GM21528 (cell line): ENCODE results near the gene SETX.
A peak's percentile ranks its signal among the peaks of the same experiment; 100 is the strongest.
"Not testable (repeated sequence)": the region's sequence is repeated elsewhere in the genome, so short reads cannot be mapped to it uniquely, and the experiment has no call there.

Experiments used
- ATAC-seq: cut with Tn5 transposase; IDR thresholded peaks from one replicate; pipeline ENCODE4 v1.9.1; 2021; ENCODE audit warnings: mild to moderate bottlenecking, moderate library complexity; ENCODE audit not compliant: unreplicated experiment, low FRiP score

SETX gene, protein sequence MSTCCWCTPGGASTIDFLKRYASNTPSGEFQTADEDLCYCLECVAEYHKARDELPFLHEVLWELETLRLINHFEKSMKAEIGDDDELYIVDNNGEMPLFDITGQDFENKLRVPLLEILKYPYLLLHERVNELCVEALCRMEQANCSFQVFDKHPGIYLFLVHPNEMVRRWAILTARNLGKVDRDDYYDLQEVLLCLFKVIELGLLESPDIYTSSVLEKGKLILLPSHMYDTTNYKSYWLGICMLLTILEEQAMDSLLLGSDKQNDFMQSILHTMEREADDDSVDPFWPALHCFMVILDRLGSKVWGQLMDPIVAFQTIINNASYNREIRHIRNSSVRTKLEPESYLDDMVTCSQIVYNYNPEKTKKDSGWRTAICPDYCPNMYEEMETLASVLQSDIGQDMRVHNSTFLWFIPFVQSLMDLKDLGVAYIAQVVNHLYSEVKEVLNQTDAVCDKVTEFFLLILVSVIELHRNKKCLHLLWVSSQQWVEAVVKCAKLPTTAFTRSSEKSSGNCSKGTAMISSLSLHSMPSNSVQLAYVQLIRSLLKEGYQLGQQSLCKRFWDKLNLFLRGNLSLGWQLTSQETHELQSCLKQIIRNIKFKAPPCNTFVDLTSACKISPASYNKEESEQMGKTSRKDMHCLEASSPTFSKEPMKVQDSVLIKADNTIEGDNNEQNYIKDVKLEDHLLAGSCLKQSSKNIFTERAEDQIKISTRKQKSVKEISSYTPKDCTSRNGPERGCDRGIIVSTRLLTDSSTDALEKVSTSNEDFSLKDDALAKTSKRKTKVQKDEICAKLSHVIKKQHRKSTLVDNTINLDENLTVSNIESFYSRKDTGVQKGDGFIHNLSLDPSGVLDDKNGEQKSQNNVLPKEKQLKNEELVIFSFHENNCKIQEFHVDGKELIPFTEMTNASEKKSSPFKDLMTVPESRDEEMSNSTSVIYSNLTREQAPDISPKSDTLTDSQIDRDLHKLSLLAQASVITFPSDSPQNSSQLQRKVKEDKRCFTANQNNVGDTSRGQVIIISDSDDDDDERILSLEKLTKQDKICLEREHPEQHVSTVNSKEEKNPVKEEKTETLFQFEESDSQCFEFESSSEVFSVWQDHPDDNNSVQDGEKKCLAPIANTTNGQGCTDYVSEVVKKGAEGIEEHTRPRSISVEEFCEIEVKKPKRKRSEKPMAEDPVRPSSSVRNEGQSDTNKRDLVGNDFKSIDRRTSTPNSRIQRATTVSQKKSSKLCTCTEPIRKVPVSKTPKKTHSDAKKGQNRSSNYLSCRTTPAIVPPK (N-terminal part only)

DNA sequence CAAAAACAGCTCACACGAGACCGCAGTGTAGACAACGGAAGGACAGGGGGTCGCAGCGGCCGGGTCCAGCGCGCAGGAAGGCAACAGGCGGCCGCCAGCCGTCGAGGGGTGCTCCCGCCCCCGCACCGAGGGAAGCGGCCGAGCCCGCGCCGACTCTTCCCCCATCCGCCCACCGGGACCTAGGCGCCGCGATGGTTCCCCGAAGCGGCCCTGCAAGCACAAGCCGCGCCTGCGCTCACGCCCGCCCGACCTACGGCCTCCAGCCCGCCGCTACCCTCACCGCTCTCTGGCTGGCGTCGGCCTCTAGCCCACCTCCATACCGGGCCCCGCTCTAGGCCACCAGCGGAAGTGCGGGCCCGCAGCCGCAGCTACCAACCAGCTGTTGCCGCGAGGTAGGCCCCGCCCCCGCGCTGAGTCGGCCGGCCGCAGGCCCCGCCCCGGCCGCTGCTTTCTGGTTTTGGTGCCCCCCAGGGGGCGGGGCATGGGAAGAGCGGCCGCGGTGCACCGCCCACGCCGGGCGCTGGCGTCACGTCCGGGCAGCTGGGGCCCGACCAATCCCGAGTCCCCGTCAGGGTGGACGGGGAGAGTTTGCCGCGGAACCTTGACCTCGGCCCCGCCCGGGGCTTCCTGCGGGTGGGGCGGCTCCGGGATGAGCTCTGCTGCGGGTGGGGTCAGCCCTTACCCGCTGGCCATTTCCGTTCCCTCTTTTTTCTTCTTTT lies at the start of gene SETX:
Gene SETX (minus strand): TSS at position 350 of the 719 bp plus-strand sequence. CDS start 5,558 bp downstream, outside the sequence.
- ATAC-seq: peak; percentile 80

DNA sequence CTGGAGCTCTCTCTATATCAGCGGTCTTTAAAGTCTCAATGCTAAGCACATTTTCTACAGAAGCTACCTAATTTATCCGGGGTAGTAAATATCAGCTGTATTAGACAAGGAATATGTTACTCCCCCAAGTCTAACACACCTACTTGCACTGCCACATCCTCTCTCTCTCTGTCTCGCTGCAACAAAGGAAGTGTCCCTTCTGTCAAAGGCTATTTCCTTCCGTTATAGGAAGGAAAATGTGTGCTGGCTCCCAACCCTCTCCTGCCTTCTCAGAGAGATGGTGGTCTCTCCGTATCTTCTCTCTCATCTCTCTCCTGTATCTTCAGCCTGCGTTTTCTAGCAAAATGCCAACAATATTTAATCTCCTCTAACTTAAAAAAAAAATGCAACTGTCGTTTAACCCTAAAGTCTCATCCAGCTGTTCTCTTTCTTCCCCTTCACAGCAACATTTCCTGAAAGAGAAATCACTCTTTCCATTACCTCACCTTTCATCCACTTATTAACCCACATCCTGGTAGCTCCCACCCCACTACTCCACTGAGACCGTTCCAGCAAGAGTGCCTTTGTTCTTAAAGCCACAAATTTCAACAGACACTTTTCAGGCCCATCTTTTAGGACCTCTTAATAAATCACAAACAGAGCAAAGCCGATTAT lies 49.6 kb upstream of the SETX start:
- ATAC-seq: no peak

DNA sequence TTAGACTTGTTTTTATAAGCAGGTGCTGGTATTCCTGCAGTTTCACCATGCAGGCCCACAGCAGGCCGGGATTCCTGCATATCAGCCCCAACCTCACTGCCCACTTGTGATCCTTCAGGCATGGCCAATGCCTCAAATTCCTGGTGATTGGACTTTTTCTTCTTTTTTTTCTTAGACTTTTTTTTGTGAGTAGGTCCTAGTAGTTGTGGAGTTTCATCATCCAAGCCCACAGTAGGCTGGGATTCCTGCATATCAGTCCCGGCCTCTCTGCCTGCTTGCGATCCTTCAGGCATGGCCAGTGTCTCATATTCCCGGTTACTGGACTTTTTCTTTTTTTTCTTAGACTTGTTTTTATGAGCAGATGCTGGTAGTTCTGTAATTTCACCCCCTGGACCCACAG lies 47.0 kb upstream of the SETX start:
- ATAC-seq: no peak

DNA sequence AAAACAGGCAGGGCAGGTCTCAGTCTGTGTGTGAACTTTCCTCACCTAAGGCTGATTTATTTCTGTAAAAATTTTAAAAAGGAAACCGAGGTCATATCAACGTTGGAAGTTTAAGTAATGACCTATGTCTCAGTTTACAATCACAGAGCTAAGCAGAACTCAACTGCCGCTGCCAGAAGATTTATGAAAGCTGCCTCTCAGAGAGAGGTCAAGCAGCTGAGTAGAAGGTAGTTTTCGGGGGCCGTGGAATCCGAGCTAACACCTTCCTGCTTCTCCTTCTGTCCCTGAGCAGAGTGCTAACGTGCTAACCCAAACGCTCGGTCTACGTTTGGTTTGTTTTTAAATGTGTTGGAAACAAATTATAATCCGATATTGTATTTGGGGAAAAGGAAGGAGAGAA lies 40.8 kb upstream of the SETX start:
- ATAC-seq: no peak

DNA sequence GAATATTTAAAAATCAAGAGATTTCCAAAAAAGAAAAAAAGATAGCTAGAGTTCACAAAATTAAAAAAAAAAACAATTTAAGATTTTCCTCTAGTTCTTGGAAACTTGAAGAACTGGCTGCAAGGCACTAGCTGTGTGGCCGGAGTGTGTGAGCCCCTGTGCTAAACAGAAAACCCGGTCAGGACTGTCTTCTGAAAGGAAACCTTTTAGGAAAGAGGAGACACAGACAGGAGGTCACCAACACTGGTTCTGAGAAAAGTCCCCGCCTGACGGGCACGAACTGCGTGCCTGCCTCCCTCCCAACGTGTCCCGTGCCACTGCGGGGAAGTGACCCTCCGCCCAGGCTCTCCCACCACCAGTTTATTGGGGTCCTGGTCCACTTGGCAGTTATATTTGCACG lies 36.7 kb upstream of the SETX start:
- ATAC-seq: no peak

DNA sequence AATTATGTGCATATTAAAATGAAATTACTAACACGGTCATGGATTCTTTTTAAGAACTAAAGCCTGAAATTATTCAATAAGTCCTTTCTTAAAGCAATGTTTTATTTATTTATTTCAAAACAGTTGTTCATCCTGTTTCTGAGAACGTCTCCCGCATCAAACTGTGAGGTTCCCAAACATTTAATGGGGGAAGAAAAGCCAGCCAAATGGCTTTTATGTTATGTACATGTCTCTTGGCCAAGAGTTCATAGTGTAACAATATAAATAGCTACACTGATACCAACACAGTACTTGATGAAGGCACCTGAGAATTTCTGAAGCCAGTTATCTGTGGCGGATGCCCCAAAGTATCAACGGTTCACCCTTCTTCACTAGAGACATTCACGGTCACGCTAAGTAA lies 36.2 kb upstream of the SETX start:
- ATAC-seq: no peak

DNA sequence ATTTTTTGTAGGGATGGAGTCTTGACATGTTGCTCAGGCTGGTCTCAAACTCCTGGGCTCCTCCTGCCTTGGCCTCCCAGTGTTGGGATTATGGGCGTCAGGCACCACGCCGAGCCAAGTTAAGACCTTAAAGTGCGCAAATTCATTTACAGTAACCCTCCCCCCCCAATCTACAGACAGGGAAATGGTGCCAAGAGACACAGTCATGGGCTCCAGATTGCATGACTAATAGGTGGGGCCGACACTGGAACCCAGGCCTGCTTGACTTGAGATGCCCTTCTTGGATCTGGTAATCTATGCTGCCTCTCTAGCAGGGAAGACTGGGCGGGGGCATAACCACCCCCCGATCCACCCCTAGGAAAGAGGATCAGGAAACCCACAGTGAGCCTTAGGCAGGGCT lies 32.3 kb upstream of the SETX start:
- ATAC-seq: no peak

DNA sequence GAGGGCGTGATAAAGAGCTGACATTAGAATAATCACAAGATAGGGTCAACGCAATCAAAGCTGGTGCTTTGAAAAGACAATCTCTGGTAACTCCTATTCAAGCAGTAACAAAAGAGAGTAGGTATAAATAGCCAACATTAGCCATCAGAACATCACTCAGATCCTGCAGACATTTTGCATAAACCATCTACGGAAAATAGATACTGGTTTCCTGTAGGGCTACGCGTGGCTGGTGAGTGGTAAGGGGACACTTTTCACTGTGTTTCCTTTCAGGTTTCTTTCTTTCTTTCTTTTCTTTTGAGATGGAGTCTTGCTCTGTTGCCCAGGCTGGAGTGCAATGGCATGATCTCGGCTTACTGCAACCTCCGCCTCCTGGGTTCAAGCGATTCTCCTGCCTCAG lies 29.6 kb upstream of the SETX start:
- no peak for ATAC-seq

DNA sequence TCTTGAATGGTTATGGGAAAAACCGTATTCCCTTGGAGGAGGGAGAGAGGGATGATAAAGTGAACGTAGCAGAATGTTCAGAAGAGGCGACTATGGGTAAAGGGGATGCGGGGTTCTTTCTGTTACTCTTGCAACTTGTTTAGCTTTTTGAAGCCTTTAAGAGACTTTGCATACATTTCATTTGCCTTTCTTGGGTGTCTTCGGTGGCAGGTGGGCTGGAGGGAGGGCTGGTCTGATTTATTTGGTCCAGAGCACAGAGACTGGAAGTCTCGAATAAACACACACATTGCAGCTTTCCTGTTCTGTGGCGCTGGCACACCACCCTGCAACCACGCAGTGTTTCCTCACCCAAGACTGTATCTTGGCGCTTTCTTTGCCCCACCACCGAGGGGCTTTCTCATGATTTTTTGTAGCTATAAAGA lies 28.7 kb upstream of the SETX start:
- no peak for ATAC-seq

DNA sequence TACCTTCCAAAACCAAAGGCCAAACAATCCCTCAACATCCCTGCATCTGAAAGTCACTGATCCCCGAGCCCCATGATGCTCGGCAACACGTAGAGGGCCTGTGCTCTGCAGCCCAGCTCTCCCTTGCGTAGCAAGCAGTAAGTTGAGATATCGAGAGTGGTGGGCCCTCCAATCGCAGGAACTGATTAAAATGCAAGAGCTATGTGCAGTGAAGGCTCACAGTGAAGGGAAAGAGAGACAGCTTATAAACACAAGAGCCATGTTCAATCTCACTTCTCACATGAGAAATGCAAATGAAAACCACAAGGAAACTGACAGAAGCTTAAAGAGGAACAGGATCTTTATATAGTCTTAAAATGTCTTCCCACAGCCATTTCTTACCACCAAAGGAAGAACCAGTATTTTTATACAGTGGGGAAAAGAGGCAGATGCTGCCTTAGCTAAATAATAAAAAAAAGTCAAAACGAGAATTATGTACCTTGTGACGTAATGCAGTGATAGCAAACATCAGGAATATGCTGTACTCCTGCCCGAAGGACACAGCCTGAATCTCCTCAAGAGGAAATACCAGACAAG lies 27.3 kb upstream of the SETX start:
- ATAC-seq: peak; percentile 65

DNA sequence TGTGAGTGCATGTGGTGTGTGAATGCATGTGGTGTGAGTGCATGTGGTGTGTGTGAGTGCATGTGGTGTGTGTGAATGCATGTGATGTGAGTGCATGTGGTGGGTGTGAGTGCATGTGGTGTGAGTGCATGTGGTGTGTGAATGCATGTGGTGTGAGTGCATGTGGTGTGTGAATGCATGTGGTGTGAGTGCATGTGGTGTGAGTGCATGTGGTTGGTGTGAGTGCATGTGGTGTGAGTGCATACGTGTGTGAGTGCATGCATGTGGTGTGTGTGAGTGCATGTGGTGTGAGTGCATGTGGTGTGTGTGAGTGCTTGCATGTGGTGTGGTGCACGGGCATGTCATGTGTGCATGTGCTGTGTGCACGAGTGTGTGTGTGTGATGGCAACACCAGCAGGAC lies 23.6 kb upstream of the SETX start:
- not testable (repeated sequence) for ATAC-seq

DNA sequence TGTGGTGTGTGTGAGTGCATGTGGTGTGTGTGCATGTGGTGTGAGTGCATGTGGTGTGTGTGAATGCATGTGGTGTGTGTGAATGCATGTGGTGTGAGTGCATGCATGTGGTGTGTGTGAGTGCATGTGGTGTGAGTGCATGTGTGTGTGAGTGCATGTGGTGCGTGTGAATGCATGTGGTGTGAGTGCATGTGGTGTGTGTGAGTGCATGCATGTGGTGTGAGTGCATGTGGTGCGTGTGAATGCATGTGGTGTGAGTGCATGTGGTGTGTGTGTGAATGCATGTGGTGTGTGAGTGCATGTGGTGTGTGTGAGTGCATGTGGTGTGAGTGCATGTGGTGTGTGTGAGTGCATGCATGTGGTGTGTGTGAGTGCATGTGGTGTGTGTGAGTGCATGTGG lies 23.0 kb upstream of the SETX start:
- ATAC-seq: not testable (repeated sequence)

DNA sequence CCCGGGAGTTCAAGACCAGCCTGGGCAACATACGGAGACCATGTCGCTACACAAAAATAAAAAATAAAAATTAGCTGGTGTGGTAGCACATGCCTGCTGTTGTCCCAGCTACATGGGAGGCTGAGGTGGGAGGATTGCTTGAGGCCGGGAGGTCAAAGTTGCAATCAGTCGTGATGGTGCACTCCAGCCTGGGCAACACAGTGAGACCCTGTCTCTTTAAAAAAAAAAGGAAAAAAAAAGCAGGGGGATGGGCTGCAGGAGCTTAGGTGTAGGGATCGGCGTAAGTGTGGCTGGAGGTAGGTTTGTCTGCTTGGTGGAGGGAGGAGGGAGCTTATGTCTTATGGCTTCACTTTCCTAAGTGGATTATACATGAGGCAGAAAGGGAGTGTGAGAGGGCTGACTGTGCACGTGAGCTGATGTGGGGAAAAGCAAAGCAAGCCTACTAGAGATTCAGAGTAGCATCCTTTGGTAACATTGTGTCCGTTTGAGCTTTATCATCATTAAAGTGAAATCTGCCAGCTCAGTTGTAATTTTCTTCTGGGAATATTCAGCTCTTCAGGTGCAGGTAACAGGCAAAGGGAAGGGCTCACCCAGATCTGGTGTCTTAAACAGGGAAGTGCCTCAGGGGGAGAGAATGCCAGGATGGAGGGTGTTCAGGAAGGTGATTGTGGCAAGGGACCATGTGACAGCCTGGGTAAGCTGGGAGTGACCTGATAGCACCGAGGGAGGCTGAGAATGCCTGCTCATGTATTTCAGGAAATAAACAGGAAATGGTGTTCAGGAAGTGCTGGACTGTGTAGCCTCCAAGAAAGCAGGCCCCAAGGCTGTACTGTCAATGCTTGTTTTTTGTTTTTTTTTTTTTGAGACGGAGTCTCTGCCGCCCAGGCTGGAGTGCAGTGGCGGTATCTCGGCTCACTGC lies 17.6 kb upstream of the SETX start:
- no peak for ATAC-seq

DNA sequence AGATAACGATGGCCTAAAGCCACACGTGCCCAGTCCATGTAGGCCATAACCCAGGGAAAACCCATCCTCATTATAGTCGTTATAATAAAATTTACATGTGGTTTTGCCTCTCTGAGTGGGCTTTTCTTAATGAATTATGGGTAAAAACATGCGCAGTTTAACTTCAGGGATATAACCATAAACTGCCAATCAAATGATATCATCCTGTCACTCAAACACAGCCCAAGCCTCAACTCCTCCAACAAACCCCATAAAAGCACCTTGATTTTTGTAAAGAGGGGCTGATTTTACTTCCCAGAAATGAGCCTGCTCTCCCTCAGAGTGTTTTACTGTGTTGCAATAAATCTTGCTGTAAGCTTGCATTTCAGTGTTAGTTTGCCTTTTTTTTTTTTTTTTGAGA lies 15.8 kb upstream of the SETX start:
- ATAC-seq: no peak

DNA sequence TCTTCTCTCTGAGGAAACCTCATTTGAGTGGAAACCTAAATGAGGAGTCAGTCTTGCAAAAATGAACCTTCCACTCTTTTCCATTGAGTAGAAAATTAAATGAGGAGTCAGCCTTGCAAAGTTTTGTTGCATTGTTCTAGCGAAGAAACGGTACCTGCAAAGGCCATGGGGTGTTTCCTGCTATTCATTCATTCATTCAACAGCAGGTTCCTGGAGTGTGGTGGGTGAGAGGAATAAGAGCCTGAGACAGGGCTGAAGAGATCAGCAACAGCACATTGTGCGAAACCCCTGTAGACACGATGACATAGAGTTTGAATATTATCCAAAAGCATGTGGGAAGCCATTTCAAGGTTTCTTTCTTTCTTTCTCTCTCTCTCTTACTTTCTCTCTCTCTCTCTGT lies 14.6 kb upstream of the SETX start:
- ATAC-seq: no peak

DNA sequence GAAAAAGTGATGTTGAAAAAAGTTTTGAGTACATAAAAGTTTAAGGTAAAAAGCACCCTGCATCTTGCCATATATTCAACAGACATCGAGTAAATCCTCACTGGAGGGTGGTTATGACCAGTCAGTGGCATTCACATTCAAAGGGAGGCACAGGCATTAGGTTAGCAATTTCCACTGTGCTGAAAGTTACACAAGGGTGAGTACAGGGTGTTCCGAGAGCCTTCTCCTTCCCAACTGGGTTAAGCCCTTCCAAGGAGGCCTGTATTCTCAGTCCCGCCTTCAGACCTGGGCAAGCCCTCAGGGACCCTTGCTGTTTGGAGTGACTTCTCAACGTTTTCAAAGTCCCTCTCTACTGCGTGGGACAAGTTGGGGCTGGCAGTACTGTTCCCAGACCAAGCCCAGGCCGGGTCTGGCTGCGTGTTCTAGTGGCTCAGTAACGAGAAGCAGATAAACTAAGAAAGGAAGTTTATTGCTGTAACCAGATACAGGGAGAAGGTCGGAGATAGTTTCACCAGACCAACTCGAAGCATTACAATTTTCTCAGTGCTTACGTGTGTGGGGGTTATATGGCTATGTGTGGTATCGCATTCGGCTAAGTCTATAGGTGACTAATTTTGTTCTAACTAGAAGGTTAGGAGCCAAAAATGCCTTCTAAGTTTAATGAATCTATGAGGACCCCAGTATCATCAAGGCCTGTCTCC lies 13.0 kb upstream of the SETX start:
- no peak for ATAC-seq

DNA sequence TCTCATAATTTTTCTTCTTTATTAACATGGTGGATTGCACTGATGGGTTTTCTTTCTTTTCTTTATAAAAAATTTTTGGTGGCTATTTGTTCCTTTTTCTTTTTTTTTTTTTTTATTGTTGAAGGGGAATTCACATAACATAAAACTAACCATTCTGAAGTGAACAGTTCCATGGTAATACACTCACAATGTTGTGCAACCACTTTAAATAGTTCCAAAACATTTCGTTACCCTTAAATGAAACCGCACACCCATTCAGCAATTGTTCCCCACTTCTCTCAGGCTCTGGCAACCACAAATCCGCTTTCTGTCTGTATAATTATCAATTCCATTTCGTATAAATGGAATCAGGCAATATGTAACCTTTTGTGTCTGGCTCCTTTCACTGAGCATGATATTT lies 11.7 kb upstream of the SETX start:
- ATAC-seq: no peak

DNA sequence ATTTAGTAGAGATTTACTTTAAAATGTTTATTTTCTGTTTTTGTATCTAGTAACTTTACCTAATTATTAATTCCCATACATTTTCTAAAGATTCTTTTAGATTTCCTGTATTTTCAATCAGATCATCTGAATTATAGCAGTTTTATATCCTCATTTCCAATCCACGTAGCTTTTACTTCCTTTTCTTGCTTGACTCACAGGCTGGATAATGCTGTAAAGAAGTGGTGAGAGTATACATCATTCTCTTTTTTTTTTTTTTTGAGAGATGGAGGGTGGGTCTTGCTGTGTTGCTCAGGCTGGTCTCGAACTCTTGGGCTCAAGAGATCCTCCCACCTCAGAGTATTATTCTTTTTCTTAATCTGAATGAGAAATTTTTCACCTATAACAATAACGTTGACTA lies 11.2 kb upstream of the SETX start:
- no peak for ATAC-seq
